SK-N-MC (cell line): ENCODE data around the gene MAGI2.

Experiments
- DNase-seq: peaks from one replicate; pipeline ENCODE4 v3.0.0-alpha.2; 2011; ENCODE audit warnings: low read depth, low spot score
- H3K27ac ChIP-seq: fragments of 200-600 bp; sonication (generic); 2 replicates; pipeline ENCODE4 v1.5.1; 2016; ENCODE audit warnings: mixed run types
- H3K36me3 ChIP-seq: fragments of 200-600 bp; sonication (generic); 2 replicates; pipeline ENCODE4 v1.6.1; 2017; ENCODE audit warnings: antibody characterized with exemption, low read length, mixed read lengths; ENCODE audit not compliant: insufficient read depth
- H3K4me3 ChIP-seq: fragments of 200-600 bp; sonication (generic); 2 replicates; pipeline ENCODE4 v1.5.1; 2016
- H3K9ac ChIP-seq: fragments of 200-600 bp; sonication (generic); 2 replicates; pipeline ENCODE4 v1.8.0; 2017; ENCODE audit warnings: mixed run types, mixed read lengths; ENCODE audit not compliant: insufficient read length
- H3K9me3 ChIP-seq: fragments of 200-600 bp; sonication (generic); 2 replicates; pipeline ENCODE4 v1.6.1; 2017; ENCODE audit warnings: low read depth, mild to moderate bottlenecking, antibody characterized with exemption, low read length, moderate library complexity, mixed read lengths
- EZH2 ChIP-seq: fragments of 200-600 bp; sonication (generic); IDR thresholded peaks from one replicate; pipeline ENCODE4 v1.6.1; 2017; ENCODE audit warnings: antibody characterized with exemption
- FOXP2 ChIP-seq: optimal IDR thresholded peaks from 2 replicates; pipeline ENCODE3; 2011; ENCODE audit warnings: mild to moderate bottlenecking, moderate library complexity; ENCODE audit not compliant: insufficient read depth; ENCODE audit errors: extremely low read length, control extremely low read depth
- POLR2AphosphoS5 ChIP-seq: IDR thresholded peaks from 2 replicates; pipeline ENCODE4 v1.6.1; 2012; ENCODE audit warnings: mild to moderate bottlenecking, low read depth, low read length, borderline replicate concordance

The MAGI2 gene

GRCh38 chr7:79341902-79342301, 111.6 kb downstream of the MAGI2 start:
- H3K4me3 ChIP-seq: no peak overlapping the region
- no peaks in the 10 kb centered on the region for H3K9me3 ChIP-seq
- H3K9ac ChIP-seq: no peak overlapping the region
- H3K36me3 ChIP-seq: no peaks in the 10 kb centered on the region
- DNase-seq: no peak
- no peak overlapping the region for H3K27ac ChIP-seq
- TF ChIP-seq FOXP2 (no peak), EZH2 (no peak), POLR2AphosphoS5 (no peak)

- Histone ChIP-seq H3K9ac (no peak overlapping the region), H3K4me3 (no peak overlapping the region), H3K36me3 (no peaks in the 10 kb centered on the region), H3K9me3 (no peaks in the 10 kb centered on the region), H3K27ac (no peak overlapping the region)
- DNase-seq: no peak
- TF ChIP-seq EZH2 (no peak), POLR2AphosphoS5 (no peak), FOXP2 (no peak)
These were observed 113.3 kb downstream of the MAGI2 start for GRCh38 chr7:79340212-79340611.

- TF ChIP-seq FOXP2 (no peak), EZH2 (no peak), POLR2AphosphoS5 (no peak)
- H3K4me3 ChIP-seq: no peak overlapping the region
- no peak for DNase-seq
- H3K9me3 ChIP-seq: no peaks in the 10 kb centered on the region
- H3K27ac ChIP-seq: no peak overlapping the region
- H3K9ac ChIP-seq: no peak overlapping the region
- no peaks in the 10 kb centered on the region for H3K36me3 ChIP-seq
These were observed 114.1 kb downstream of the MAGI2 start for GRCh38 chr7:79339208-79339925.

GRCh38 chr7:79337717-79338116, 115.8 kb downstream of the MAGI2 start:
- Histone ChIP-seq H3K36me3 (no peaks in the 10 kb centered on the region), H3K9me3 (no peaks in the 10 kb centered on the region), H3K27ac (no peak overlapping the region), H3K4me3 (no peak overlapping the region), H3K9ac (no peak overlapping the region)
- no peak for TF ChIP-seq EZH2
- no peak for TF ChIP-seq POLR2AphosphoS5
- no peak for TF ChIP-seq FOXP2
- no peak for DNase-seq

GRCh38 chr7:79334841-79335240, 118.6 kb downstream of the MAGI2 start:
- no peak overlapping the region for H3K27ac ChIP-seq
- no peaks in the 10 kb centered on the region for H3K9me3 ChIP-seq
- no peak overlapping the region for H3K4me3 ChIP-seq
- H3K9ac ChIP-seq: no peak overlapping the region
- H3K36me3 ChIP-seq: no peaks in the 10 kb centered on the region
- DNase-seq: no peak
- no peak for TF ChIP-seq POLR2AphosphoS5
- TF ChIP-seq FOXP2: no peak
- TF ChIP-seq EZH2: no peak

- H3K27ac ChIP-seq: no peak overlapping the region
- no peak overlapping the region for H3K9ac ChIP-seq
- H3K36me3 ChIP-seq: no peaks in the 10 kb centered on the region
- no peak for TF ChIP-seq FOXP2
- TF ChIP-seq EZH2: no peak
- no peak for TF ChIP-seq POLR2AphosphoS5
- no peak for DNase-seq
- no peak overlapping the region for H3K4me3 ChIP-seq
- H3K9me3 ChIP-seq: no peaks in the 10 kb centered on the region
These were observed 119.1 kb downstream of the MAGI2 start for GRCh38 chr7:79334334-79334733.

GRCh38 chr7:79332091-79332490, 121.4 kb downstream of the MAGI2 start:
- Histone ChIP-seq H3K36me3 (no peaks in the 10 kb centered on the region), H3K9ac (no peak overlapping the region), H3K4me3 (no peak overlapping the region), H3K9me3 (no peaks in the 10 kb centered on the region), H3K27ac (no peak overlapping the region)
- DNase-seq: no peak
- TF ChIP-seq EZH2: no peak
- TF ChIP-seq FOXP2: no peak
- TF ChIP-seq POLR2AphosphoS5: no peak

- Histone ChIP-seq H3K9me3 (no peaks in the 10 kb centered on the region), H3K27ac (no peak overlapping the region)
- TF ChIP-seq POLR2AphosphoS5: no peak
- TF ChIP-seq FOXP2: no peak
- TF ChIP-seq EZH2: no peak
These were observed 124.0 kb downstream of the MAGI2 start for GRCh38 chr7:79329464-79329863.

GRCh38 chr7:79320741-79321473, 132.6 kb downstream of the MAGI2 start:
- Histone ChIP-seq H3K4me3 (no peak overlapping the region), H3K9me3 (no peaks in the 10 kb centered on the region), H3K36me3 (no peaks in the 10 kb centered on the region), H3K9ac (no peak overlapping the region), H3K27ac (no peak overlapping the region)
- TF ChIP-seq EZH2 (no peak), FOXP2 (no peak), POLR2AphosphoS5 (no peak)
- DNase-seq: no peak

More at GRCh38 chr7:79329464-79329863, 124.0 kb downstream of the MAGI2 start:
- no peaks in the 10 kb centered on the region for H3K36me3 ChIP-seq
- DNase-seq: no peak
- no peak overlapping the region for H3K4me3 ChIP-seq
- no peak overlapping the region for H3K9ac ChIP-seq
